ENCODE measurements around the gene SNCAIP.

The SNCAIP gene

GRCh38 chr5:122426301-122426700, 114.3 kb downstream of the SNCAIP start:
- no peak for DNase-seq (ENCODE audit: low spot score)

GRCh38 chr5:122427621-122428020, 115.6 kb downstream of the SNCAIP start:
- no peak for DNase-seq (ENCODE audit: low spot score)

GRCh38 chr5:122429545-122430318, 117.7 kb downstream of the SNCAIP start:
- no peak for DNase-seq (ENCODE audit: low spot score)

GRCh38 chr5:122430319-122430586, 118.2 kb downstream of the SNCAIP start:
- no peak for DNase-seq (ENCODE audit: low spot score)

GRCh38 chr5:122431298-122431697, 119.3 kb downstream of the SNCAIP start:
- no peak for DNase-seq (ENCODE audit: low spot score)

- no peak for DNase-seq (ENCODE audit: low spot score)
These were observed 122.4 kb downstream of the SNCAIP start for GRCh38 chr5:122434205-122434970.

GRCh38 chr5:122435234-122435633, 123.2 kb downstream of the SNCAIP start:
- no peak for DNase-seq (ENCODE audit: low spot score)

- DNase-seq (ENCODE audit: low spot score): no peak
These were observed 123.7 kb downstream of the SNCAIP start for GRCh38 chr5:122435761-122436160.

DNA sequence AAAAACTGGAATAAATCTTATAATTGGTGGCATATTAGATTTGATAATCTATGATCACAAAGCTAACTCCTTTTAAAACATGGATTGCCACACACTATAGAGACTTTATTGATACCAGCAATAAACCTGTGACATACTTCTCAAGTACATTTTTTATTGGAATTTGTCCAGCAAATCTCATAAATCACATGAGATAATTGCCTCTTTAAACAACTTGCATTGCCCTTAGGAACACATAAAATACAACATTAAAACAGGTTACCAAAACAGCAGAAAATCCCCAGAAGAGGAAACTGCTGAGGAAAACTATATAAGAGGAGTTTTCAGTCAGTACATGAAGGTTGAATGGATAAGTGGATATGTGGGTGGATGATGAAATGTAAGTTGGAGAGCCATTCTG, 124.6 kb downstream of the SNCAIP start:
- DNase-seq (ENCODE audit: low spot score): no peak

DNA sequence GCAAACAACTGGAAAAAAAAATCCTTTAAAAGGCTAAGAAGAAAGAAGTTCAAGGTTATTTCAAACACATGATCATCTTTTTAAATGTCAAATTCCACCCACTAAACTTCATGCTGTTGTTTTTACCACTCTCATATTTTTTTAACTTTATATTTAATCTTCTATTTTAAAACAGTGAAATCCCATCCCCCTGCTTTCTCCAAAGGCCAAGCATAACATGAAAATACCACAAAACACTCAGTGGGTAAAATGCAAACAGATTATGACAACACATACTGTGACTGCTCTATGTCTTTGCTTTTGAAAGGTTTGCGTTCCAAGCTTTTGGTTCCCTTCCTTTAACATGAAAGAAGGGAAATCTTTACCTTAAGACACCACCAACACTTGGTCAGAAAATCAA, 127.6 kb downstream of the SNCAIP start:
- no peak for DNase-seq (ENCODE audit: low spot score)

GRCh38 chr5:122442938-122443337, 130.9 kb downstream of the SNCAIP start:
- no peak for DNase-seq (ENCODE audit: low spot score)

DNA sequence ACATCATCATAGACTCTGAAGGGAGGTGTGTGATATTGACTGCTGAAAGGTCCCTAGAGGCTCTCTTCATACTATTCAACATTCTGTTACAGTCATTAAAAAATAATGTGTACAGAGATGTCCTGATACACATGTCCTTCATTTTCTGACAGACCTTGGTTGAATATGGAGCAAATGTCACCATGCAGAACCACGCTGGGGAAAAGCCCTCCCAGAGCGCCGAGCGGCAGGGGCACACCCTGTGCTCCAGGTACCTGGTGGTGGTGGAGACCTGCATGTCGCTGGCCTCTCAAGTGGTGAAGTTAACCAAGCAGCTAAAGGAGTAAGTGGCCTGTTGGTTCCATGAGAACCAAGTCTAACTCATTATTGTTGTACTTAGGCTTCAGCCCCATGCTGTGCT, 132.4 kb downstream of the SNCAIP start:
- no peak for DNase-seq (ENCODE audit: low spot score)

- DNase-seq (ENCODE audit: low spot score): no peak
These were observed 133.0 kb downstream of the SNCAIP start for GRCh38 chr5:122445070-122445469.

GRCh38 chr5:122447072-122447471, 135.0 kb downstream of the SNCAIP start:
- DNase-seq (ENCODE audit: low spot score): no peak

- no peak for DNase-seq (ENCODE audit: low spot score)
These were observed 135.8 kb downstream of the SNCAIP start for GRCh38 chr5:122447879-122448278.

DNA sequence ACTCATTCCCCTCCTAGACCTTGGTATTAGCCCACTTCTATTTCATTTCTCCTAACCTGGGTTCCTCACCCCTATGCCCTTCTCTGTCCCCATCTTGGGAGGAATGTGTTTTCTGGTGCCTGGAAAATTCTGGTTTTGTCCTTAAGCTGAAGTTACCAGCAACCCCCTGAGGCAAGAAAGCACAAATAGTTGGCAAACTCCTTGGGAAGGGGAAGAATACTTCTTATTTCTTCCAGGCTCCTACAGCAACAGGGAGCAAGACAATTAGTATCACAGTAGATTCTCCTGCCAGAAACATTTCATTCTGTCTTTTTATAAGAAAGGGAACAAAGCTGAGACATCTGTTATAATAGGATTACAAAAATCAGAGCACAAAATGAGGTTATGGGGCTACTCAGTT, 142.5 kb downstream of the SNCAIP start:
- DNase-seq (ENCODE audit: low spot score): no peak

GRCh38 chr5:122455939-122456338, 143.9 kb downstream of the SNCAIP start:
- no peak for DNase-seq (ENCODE audit: low spot score)

DNA sequence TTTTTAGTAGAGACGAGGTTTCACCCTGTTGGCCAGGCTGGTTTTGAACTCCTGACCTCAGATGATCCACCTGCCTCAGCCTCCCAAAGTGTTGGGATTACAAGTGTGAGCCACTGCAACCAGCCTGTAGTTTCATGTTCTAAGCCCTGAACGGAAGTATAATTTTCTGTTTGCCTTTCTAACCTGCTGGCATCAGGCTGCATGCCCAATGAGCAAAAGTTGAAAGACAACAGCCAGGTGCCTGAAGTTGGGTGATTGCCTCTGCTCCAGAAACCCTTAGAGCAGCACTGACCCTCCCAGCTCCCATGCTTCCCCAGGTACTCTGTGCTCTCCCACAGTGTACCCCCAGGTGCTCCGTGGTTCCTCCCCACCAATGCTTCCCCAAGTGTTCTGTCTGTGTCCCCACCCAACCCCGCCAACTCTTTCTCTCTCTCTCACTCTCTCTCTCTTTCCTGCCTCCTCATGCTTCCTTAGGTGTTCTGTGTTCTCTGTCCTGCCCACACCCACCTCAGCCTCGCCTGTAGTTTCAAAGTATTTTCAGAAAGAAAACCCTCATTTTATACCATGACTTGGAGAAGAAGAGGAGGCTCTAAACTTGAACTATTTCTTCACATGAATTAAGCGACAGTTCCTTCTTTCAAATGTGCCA, 145.3 kb downstream of the SNCAIP start:
- DNase-seq (ENCODE audit: low spot score): no peak

GRCh38 chr5:122458278-122458872, 146.3 kb downstream of the SNCAIP start:
- DNase-seq (ENCODE audit: low spot score): peak; percentile 25

GRCh38 chr5:122462486-122462885, 150.4 kb downstream of the SNCAIP start:
- no peak for DNase-seq (ENCODE audit: low spot score)

DNA sequence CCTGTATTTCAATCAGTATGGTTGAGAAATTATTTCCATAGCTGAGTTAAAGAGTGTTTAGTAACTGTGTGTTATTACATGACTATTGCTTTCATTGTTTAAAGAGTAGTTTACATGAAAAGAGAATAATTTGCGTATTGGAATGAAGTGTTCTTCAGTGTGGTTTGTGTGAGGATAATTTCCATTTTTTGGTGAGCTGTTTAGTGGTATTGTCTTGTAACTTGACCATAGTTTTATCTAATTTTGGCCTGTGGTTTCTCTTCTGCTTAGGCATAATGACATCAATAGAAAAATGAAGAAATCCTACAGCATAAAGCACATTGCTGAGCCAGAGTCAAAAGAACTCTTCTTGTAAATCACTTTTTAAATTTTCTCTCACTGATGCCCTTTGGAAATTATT, 151.2 kb downstream of the SNCAIP start:
- DNase-seq (ENCODE audit: low spot score): peak; percentile 28

DNA sequence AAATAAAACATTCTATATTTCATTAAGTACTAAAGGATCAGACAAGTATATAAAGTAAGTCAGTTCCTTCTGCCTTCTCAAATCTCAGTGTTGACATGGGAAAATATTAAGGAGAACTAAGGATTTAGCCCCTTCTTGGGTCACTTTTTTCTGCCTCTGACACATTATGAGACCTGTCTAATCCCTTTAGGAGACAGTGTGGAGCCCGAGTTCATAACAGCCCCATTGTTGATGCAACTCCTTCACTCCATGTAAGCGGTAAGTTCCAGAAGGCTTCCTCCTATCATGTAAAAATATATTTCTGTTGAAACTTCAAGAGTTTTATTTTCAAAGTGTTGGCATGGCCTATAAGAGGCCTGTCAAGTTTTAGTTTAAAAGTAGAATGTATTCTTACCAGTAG, 152.2 kb downstream of the SNCAIP start:
- DNase-seq (ENCODE audit: low spot score): no peak

GRCh38 chr5:122465031-122465577, 153.1 kb downstream of the SNCAIP start:
- DNase-seq (ENCODE audit: low spot score): no peak

All from GM03348 (cell line).